ENCODE data around the gene PPP1CA.

Gene PPP1CA

GRCh38 chr11:67349036-67349435, 52.6 kb downstream of the PPP1CA start:
- DNase-seq: no peak
